Fibroblast of gingiva (primary cell): ENCODE data around the gene SECISBP2.
A peak's percentile ranks its signal among the peaks of the same experiment; 100 is the strongest.

Experiments used
- DNase-seq: peaks from one replicate; pipeline ENCODE4 v3.0.0-alpha.2; 2011; ENCODE audit warnings: low read depth

Gene SECISBP2

DNA sequence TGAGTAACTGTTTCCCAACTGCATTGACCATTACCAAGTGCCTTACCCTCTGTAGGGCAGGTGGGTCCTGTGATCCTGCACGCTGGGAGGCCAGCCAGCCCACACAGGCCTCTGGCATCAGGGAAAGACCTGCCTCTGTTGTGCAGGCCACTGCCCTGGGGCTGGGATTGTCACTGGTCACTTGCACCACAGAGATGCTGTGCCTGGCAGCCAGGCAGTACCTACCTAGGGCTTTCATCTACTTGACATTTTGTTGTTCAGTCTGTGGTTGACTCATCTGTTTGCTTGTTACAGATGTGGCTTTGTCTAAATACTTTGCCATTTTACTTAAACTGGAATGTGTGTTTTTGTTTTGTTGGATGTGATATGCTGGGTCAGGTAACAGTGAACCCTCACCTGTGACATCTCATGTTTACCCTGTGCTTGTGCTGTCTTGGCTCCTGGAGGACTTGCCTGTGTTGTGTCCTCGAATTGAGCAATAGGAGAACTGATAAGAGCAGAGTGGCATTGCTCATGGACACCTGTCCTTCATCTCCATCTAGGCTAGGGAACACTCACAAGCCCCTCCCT lies 32.8 kb downstream of the SECISBP2 start:
- no peak for DNase-seq

DNA sequence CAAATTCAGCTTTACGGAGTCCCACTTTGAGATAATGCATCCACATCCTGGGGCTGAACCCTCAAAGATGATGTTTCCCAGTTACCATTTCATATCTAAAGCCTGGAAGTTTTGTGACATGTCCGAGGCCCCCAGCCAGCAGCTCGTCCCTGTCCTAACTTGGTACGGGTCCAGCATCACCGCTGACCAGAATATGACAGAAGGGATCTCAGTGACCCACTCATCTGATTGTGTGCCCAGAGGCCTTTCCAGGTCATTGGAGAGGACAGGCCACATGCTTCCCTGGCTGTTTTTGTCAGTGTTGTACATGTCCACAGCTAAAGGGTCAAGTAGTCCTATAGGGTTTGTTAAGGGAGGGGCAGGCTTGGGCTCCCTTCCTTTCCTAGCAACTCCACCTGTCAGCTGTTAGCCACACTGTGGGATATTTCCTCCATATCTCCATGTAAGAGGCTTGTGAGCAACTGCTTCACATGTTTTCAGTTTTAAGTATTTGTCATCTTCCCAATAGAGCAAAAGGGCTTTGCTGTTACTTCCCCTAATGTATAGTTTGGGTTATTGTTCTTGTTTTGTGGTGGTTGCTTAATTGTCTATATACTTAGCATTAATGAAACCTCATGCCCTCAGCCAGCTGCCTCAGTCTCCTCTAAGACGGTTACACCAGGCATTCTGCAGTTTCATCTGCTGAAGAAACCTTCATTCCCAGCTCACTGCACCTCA lies 33.4 kb downstream of the SECISBP2 start:
- no peak for DNase-seq

DNA sequence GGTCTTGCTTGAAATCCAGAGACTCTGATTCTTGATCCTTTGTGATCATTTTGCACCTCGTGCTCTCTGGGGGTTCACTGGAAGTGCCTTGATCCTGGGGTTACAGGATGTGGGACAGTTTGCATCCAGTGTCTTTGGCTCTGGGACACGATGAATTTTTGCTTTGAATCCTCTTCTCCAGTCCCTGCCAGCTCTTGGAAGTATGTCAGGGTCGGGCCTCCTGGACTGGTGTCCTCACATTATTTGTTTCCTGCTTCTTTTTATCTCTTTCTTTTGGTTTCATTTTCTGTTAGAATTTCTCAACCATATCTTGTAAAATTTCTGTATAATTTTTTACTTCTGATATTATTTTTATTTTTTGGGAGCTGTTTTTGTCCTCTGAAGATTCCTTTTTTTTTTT lies 34.2 kb downstream of the SECISBP2 start:
- DNase-seq, result no peak

DNA sequence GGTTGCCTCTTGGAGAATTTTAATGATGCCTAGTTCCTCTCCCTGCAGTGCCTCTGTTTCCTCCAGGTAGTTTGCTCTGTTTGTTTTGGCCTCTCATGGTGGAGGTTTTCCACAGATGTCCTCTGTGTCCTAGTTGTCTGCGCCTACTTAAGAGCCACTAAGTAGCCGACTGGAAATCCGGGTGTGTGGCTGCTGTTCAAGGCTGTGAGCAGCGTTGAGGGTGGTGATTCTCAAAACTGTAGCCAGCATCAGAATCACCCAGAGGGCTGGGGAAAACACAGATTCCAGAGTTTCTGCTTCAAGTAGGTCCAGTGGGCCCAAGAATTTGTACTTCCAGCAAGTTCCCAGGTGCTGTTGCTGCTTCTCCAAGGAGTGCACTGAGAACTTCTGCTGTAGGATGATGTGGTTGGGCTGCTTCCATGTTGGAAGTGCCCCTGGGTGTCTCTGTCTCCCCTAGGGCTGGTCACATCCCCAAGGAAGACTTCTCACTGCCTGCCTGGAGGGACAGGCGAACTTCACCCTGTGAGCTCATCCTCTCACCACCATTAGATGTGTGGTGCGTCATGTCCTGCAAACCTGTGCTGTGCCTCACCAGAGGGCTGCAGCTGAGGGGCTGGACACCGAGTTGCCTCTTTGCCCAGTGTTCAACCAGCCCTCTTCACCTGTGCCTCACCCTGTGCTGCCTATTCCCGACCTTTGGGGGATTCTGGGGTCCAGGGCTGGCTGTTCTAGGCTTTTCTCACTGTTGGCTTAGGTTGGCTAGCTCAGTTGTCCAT lies 34.8 kb downstream of the SECISBP2 start:
- no peak for DNase-seq

DNA sequence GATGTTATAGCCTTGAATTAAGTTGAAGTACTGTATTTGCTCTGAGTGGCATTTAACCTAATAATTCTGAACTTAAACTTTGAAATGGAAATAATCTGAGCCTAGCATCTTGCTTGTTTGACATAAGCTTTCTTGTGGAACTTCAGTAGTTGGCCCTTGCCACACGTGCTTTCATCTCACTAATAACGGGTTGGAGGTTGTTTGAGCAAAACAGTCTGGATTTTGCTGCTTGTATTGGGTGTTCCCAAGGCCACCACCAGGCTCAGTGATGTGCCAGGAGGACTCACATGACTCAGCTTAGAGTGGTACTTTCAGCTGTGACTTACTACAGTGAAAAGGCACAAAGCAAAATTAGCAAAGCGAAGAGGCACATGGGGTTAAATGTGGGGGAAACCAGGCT lies 35.7 kb downstream of the SECISBP2 start:
- peak; percentile 14 for DNase-seq

DNA sequence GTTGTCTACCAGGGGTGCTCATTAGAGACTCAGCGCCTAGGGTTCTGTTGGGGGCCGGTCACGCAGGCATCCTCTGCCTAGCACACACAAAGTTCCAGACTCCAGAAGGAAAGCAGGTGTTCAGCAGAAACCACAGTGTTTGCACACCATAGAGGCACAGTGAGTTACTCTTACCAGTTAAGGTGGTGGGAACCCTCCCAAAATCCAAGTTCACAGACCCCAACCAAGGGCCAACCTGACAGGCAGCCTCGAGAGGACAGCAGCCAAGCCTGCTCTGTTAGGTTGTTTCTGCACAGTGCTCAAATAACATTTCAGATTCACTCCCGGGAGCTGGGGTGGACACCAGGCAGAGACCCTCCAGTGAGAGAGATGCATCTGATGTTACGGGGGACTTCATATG lies 36.2 kb downstream of the SECISBP2 start:
- no peak for DNase-seq

DNA sequence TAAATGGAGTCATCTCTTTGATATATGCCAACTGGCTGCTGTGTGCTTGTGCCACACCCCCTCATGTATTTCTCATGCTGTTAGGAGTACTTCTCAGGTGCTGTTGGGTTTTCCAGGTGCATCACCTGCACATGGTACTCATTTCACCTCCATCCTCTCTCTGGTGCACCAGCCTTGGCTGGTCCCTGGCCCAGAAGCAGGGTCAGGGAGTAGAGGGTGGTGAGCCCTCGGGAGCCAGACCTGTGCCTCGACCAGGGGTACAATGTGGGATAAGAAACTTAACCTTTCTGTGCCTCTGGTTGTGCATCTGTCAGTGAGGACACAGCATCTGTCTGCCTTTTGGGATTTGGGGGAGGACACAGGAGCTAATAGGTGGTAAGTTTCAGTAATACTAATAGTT lies 38.5 kb downstream of the SECISBP2 start:
- DNase-seq, result no peak

DNA sequence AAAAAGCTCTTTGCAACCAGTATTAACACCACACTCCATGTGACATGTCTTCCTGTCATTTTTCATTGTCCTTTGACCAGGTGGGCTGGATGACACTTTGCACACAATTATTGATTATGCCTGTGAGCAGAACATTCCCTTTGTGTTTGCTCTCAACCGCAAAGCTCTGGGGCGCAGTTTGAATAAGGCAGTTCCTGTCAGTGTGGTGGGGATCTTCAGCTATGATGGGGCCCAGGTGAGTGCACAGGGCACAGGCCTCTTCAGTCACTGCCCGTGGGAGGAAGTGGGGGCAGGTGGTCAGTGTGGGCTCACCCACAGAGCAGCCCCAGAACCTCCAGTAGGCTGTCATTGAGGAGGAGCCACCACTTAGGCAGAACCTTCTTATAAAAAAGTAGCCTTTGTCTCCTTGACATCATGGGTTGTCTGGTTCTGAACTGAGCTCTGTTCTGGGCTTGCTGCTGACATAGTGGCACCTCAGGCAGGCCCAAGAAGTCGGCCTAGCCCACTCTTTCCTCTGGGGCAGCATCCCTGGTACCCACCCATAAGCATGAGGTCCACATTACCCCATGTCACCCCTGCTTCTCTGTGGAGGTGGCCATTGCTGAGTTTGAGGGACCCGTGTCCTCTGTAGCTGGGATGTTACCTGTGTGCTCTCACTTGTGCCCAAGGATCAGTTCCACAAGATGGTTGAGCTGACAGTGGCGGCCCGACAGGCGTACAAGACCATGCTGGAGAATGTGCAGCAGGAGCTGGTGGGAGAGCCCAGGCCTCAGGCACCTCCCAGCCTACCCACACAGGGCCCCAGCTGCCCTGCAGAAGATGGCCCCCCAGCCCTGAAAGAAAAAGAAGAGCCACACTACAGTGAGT lies 39.3 kb downstream of the SECISBP2 start:
- DNase-seq, result no peak

DNA sequence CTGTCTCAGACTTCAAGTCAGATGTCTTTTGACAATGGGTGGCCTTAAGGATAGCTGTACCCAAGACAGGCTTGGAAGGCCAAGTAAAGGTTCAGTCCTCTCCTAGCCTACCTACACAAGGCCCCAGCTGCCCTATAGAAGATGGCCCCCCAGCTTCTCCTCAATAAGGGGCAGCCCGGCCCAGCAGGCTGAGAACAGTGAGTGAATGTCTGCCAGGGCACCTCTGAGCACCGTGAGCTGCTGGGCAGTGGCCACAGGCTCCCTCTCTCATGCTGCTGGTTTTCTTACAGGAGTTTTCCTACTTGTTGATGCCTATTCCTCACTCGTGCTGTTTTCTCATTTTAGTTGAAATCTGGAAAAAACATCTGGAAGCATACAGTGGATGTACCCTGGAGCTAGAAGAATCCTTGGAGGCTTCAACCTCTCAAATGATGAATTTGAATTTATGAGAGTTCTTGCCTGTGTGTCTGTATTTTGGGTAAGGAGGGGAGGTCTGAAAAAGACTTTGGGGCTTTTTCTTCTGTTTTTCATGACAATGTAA lies 40.1 kb downstream of the SECISBP2 start:
- no peak for DNase-seq

DNA sequence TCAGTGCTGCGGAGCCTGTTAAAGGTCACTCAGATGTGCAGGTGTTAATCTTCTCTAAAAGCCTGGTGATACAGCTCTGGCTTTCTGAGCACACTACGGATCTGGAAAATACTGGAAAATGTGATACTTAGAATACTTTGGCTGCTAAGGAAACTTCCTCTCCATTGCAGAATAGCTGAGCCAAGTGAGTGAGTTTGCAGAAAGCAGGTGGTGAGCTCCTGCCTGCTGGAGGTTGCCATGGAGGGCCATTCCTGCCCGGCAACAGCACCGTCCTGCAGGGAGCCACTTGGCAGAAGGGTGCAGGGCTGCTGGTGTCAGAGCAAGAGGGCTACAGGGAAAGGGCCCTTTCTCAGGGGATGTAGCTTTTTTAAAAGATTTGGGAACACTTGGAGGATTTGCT lies 40.7 kb downstream of the SECISBP2 start:
- DNase-seq, result no peak

DNA sequence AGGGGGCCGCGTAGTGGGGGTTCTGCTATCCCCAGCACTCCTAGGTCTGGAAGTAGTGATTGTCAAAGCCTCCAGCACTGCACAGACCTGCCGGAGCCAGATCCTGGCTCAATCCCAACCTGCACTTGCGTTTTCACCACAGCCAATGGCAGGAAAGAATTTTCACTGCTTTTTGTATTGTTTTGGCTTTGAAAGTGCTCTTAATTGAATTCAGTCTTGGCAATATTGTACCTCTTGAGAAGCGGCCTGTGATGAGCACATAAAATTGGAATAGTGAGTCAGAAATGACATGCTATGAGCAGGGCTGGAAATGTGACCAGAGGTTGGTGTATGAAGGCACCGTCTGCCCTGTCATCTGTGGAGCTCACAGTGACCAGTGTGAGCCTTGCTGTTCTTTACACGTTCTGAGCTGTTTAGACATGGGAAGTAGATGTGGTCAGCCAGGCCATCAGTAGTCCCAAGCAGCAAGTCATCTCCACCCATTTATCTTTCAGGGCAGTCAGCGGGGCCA lies 41.5 kb downstream of the SECISBP2 start:
- DNase-seq, result peak; percentile 16

DNA sequence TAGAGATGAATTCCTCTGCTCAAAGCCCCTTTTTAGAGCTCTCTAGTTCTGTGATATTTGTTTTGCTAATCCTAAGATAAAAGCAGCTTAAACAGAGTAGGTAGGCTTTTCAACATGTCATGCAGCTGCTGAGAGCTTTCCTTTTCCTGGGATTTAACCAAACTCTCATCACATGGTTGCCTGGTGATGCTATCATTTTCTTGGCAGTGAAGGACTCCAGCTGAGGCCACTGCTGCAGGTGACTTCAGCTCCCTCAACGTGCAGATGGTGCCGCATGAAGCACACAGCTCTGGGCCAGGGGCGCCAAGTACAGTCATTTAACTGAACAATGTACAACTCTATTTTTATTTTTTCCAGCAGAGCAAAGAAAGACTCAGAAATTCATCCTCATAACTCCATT lies 42.2 kb downstream of the SECISBP2 start:
- no peak for DNase-seq

DNA sequence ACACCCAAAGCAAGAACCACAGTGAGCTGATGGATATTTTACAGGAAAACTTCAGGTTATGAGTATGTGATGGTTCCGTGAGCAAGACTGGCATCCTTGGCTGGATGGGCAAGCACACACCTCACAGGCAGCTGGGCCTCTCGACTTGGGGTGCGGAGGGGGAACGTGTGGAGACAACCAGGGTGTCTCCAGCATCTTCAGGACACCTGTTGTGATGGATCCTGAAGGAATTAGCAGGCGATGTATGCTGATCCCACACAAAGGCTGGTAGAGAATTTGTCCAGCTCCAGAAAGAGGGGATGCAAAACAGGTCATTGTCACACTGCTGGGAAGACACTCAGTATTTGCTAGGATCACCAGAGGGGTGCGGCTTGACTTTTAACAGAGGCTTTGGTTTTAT lies 42.7 kb downstream of the SECISBP2 start:
- no peak for DNase-seq

DNA sequence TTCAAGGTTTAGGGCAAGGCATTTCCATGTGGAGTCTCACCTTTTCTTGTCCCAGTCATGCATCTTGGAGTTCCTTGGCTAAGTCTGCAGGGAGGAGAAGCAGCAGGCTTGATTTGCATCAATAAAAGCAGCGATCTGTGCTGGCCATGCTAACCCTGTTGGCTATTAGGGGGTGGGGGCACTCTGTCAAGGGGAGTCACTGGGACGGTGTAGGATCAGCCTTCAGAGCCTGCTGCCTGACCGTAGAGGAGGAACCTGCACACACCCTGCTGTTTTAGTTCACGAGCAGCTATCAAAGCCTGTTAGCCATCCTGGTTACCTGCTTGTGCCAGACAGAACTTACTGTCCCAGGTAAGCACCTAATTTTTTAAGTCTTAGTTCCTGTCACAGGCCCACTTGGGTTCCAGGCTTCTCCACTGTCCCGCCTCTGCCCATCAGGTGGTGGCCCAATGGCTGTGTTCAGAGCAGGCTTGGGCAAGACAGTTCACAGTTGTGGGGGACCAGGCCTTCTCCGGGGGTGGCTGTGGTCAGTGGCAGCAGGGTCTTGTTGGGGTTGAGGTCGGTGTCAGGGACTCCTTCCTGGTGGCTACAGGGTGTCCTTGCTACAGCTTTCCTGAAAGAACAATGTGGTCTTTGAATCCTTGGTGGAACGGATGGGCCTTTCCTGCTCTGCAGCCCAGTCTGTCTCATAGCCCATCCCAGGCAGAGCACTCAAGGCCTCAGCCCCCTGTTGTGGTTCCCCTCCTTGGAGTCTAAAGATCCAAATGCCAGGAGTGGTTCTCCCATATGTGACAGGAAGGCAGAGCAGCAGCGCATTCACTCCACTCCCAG lies 43.7 kb downstream of the SECISBP2 start:
- no peak for DNase-seq

DNA sequence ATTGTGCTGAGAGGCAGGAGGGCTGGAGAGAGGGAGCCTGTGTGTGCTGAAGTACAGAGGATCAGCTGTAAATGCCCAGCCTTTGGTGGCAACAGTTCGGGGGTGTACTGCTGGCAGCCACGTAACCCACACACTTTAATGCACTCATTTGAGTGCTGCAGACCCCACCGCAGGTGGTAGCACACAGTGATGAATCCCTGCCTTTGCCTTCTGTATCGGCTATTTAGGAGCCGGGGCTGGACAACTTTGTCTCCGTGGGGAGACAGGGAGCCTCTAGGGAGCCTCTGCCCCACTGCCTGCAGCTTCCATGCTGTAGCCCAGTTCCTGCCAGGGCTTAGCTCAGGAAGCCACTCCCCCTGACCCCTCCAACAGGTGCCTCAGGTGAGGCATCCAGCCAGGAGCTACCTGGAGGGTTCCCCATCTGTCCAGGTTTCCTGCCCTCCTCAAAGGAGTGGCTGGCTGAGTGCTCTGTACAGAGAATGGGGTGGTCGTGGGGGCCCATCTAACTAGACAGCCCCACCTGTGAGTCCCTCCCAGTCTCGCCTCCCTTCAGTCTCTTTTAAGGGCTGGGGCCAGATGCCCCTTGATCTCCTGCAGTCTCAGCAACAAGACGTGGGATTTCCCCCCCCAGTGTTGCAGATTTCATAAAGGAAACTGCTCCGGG lies 44.5 kb downstream of the SECISBP2 start:
- no peak for DNase-seq

DNA sequence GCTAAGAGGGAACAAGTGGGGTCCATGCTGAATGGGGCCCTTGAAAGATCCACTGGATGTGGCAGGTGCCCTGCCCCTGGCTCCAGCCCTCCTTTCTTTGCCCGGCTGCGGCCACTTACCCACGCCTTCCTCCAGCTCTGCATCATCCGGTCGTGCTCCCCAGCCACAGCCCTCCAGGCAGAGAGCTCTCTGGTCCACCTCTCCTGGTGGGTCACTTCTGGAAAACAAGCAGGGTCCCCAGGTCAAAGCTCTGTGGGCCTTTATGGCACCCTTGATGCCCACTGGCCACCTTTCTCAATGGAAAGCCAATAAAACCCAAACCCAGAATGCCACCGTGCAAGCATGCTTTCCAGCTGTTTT lies 45.0 kb downstream of the SECISBP2 start:
- no peak for DNase-seq

DNA sequence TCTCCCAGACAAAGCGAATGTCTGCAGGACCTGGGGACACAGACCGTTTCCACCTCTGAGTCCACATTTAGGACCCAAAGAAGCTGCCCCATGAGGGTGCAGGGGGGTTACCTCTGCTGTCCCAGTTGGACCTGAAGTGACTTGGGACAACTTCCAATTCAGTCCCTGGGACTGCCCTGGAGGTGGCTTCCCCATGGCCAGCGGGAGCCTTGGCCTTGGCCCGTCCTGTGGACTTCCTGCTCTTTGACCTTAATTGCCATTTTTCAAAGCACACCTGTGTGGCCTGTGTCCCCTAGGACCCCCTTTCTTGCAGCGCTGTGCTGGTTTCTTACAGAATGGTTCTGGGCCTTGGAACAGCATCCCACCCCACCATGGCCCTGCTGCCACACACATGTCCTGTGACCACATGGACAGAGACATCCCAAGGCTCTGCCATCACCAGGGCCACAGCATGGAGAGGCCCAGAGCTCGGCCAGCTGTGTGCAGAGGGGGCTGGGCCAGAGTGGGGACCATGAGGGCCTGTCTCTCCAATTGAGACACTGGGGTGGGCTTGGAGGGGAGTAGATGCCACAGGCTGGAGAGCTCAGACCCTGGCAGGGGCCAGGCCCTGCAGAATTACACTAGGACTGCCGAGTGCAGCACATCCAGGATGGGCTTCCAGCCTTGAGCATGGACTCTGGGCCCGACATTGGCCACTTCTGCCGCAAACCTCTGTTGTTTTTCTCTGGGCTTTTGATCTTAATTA lies 45.8 kb downstream of the SECISBP2 start:
- no peak for DNase-seq

DNA sequence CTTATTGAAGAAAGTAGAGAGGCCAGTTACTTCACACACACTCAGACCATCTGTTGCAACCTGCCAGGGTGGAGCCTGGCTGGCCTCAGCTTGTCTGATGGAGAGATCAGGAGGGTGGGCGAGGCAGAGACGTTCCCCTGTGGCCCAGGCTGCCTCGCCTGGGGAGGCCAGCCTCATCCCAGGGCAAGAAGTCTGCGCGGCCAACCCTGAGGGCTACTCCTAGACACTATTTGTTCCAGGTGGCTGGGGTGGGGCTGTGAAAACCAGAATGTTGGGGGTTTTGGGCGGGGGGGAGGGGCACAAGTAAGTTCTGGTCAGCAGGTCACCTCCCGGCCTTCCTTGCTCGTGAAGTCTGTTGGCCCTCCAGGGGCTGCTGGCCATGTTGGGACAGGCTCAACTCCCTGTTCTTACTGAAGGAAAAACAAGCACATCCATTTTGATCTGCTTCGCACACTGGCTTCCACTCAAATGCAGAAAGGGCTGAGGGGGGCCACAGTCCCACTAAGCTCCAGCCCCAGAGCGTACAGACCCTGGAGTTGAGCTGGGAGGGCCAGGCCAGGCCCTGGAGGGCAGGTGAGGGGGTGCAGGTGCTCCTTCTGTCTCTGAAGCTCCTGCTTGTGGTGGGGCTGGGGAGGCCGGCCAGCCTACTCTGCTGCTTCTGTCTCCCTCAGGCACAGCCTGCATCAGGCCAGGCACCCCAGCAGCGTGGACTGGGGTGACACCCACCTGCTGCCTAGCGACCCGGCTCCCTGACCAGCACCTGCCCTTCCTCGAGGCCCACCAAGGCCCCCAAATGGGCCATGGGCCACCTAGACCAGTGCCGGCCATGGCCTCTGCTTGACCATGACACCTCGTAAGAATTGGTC lies 46.6 kb downstream of the SECISBP2 start:
- no peak for DNase-seq

DNA sequence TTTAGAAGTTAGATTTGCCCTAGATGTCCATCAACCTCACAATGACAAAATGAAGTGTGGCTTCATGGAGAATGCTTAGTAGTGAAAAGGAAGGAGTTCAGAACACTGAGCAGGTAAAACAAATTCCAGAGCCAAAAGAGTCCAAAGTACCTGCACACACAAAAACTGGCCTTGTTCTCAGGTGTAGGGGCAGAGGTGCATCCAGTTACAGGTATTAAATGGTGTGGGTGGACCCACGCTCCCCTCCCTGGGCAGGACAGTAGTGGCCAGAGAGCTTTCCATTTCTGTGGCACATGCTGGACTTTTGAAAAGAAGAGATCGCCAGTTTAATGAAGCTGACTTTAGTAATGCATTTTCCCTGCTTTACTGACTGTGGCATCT lies 47.2 kb downstream of the SECISBP2 start:
- no peak for DNase-seq
